SK-N-SH (cell line): ENCODE data around the gene HSFX4. TPM values are rescaled to one million over a fixed set of nuclear protein-coding genes. Genes with fewer than 3 reads are reported as not detected.

Experiments used
- CTCF ChIA-PET: fragments of 300-600, 350-600 bp; formaldehyde crosslinking; extraction: SDS; loops from one replicate; lab custom pipeline; 2021; lab: Yijun Ruan, JAX
- POLR2A ChIA-PET: fragments of 350-600 bp; sonication (Branson Sonifier 250); formaldehyde crosslinking; extraction: SDS; loops from one replicate; lab custom pipeline; 2020; ENCODE audit warnings: antibody characterized with exemption, inconsistent platforms; lab: Yijun Ruan, JAX
- DNase-seq: peaks from one replicate; pipeline ENCODE4 v3.0.0; 2012
- H2AFZ ChIP-seq: fragments of 200-600 bp; sonication (generic); 2 replicates; pipeline ENCODE4 v1.8.1; 2016; ENCODE audit warnings: antibody characterized with exemption, mild to moderate bottlenecking, low read depth
- H3F3A ChIP-seq: fragments of 200-600 bp; sonication (generic); replicated peaks from 2 replicates; pipeline ENCODE3; 2016; ENCODE audit warnings: antibody characterized with exemption, mild to moderate bottlenecking; ENCODE audit not compliant: insufficient read depth
- H3K27ac ChIP-seq, 2 experiments: fragments of 200-500 bp in 1 of 2; fragments of 200-600 bp in 1 of 2; sonication (Bioruptor generic) in 1 of 2; sonication (generic), shearing (Covaris generic) in 1 of 2; 2 replicates each; pipeline versions ENCODE4 v1.5.1 to v1.6.1; 2014 to 2016; ENCODE audit warnings: low read depth in 2 of 2, inconsistent platforms in 1 of 2, low read length in 1 of 2, mild to moderate bottlenecking in 1 of 2, mixed read lengths in 1 of 2
- H3K27me3 ChIP-seq: fragments of 200-600 bp; sonication (generic), shearing (Covaris generic); 2 replicates; pipeline ENCODE4 v1.6.1; 2016; ENCODE audit warnings: mixed run types; ENCODE audit not compliant: insufficient read depth
- H3K36me3 ChIP-seq, 2 experiments: fragments of 200-500 bp in 1 of 2; fragments of 200-600 bp in 1 of 2; sonication (Bioruptor generic) in 1 of 2; sonication (generic) in 1 of 2; replicated peaks in 1 of 2; 2 replicates each; pipeline versions ENCODE3 to v1.5.1; 2014 to 2016; ENCODE audit warnings: low read length in 1 of 2, mild to moderate bottlenecking in 1 of 2; ENCODE audit not compliant: insufficient read depth in 2 of 2, control insufficient read depth in 1 of 2
- H3K4me1 ChIP-seq, 2 experiments: fragments of 200-500 bp in 1 of 2; fragments of 200-600 bp in 1 of 2; sonication (Bioruptor generic) in 1 of 2; sonication (generic), shearing (Covaris generic) in 1 of 2; 2 replicates each; pipeline versions ENCODE4 v1.5.1 to v1.6.1; 2014 to 2016; ENCODE audit warnings: low read depth in 1 of 2, low read length in 1 of 2, mixed run types in 1 of 2; ENCODE audit not compliant: insufficient read depth in 2 of 2, control insufficient read depth in 1 of 2
- H3K4me2 ChIP-seq: fragments of 200-600 bp; sonication (generic), shearing (Covaris generic); 2 replicates; pipeline ENCODE4 v1.6.1; 2017; ENCODE audit warnings: mixed run types
- H3K4me3 ChIP-seq, 2 experiments: fragments of 200-500 bp in 1 of 2; fragments of 200-600 bp in 1 of 2; sonication (Bioruptor generic) in 1 of 2; sonication (generic), shearing (Covaris generic) in 1 of 2; 2 replicates each; pipeline versions ENCODE4 v1.5.1 to v1.8.1; 2014 to 2016; ENCODE audit warnings: low read depth in 2 of 2, inconsistent platforms in 1 of 2, low read length in 1 of 2, mild to moderate bottlenecking in 1 of 2, mixed read lengths in 1 of 2, moderate library complexity in 1 of 2
- H3K79me2 ChIP-seq: fragments of 200-600 bp; sonication (generic); 2 replicates; pipeline ENCODE4 v1.8.1; 2017; ENCODE audit warnings: mild to moderate bottlenecking; ENCODE audit not compliant: insufficient read depth
- H3K9ac ChIP-seq: fragments of 200-600 bp; sonication (generic); 2 replicates; pipeline ENCODE4 v1.6.1; 2017; ENCODE audit warnings: mixed run types
- H3K9me2 ChIP-seq: fragments of 200-600 bp; sonication (generic); 2 replicates; pipeline ENCODE4 v1.6.1; 2017; ENCODE audit warnings: mixed run types
- H3K9me3 ChIP-seq: fragments of 200-600 bp; sonication (generic); 2 replicates; pipeline ENCODE4 v1.6.1; 2017; ENCODE audit warnings: mixed run types, mild to moderate bottlenecking, moderate library complexity
- H4K20me1 ChIP-seq: fragments of 200-600 bp; sonication (generic); 2 replicates; pipeline ENCODE4 v1.6.1; 2017; ENCODE audit warnings: mild to moderate bottlenecking, mixed run types; ENCODE audit not compliant: insufficient read depth
- ELF1 ChIP-seq: IDR thresholded peaks from 2 replicates; pipeline ENCODE4 v1.4.0; 2012
- EP300 ChIP-seq, 2 experiments: IDR thresholded peaks; 2 replicates each; pipeline versions ENCODE4 v1.4.0 to v1.6.1; 2012; ENCODE audit warnings: borderline replicate concordance in 1 of 2, low read depth in 1 of 2, low read length in 1 of 2
- EZH2phosphoT487 ChIP-seq: fragments of 200-600 bp; sonication (generic); IDR thresholded peaks from 2 replicates; pipeline ENCODE4 v1.6.1; 2017; ENCODE audit warnings: low read depth, mixed run types, mild to moderate bottlenecking, antibody characterized with exemption, moderate library complexity, borderline replicate concordance
- FOSL2 ChIP-seq: IDR thresholded peaks from 2 replicates; pipeline ENCODE4 v1.4.0; 2012; ENCODE audit warnings: low read depth, mild to moderate bottlenecking, moderate library complexity, borderline replicate concordance
- IRF3 ChIP-seq: fragments of 150-350 bp; IDR thresholded peaks from 2 replicates; pipeline ENCODE4 v1.6.1; 2016; ENCODE audit warnings: mild to moderate bottlenecking, low read depth, low read length
- JUND ChIP-seq: IDR thresholded peaks from 2 replicates; pipeline ENCODE4 v1.4.0; 2012
- MEF2A ChIP-seq: IDR thresholded peaks from 2 replicates; pipeline ENCODE4 v1.4.0; 2012; ENCODE audit warnings: low read depth, borderline replicate concordance
- MXI1 ChIP-seq: IDR thresholded peaks from 2 replicates; pipeline ENCODE4 v1.6.1; 2012; ENCODE audit warnings: mild to moderate bottlenecking, low read depth, low read length, improper control_type of control experiment
- NFIC ChIP-seq: IDR thresholded peaks from 2 replicates; pipeline ENCODE4 v1.4.0; 2012; ENCODE audit warnings: borderline replicate concordance
- NRF1 ChIP-seq: IDR thresholded peaks from 2 replicates; pipeline ENCODE4 v1.6.1; 2012; ENCODE audit warnings: low read depth, mild to moderate bottlenecking, low read length
- RAD21 ChIP-seq: IDR thresholded peaks from 2 replicates; pipeline ENCODE4 v1.6.1; 2012; ENCODE audit warnings: mild to moderate bottlenecking, low read length
- SMC3 ChIP-seq: IDR thresholded peaks from 2 replicates; pipeline ENCODE4 v1.6.1; 2012; ENCODE audit warnings: low read depth, low read length, improper control_type of control experiment
- TAF1 ChIP-seq: IDR thresholded peaks from 2 replicates; pipeline ENCODE4 v1.6.1; 2012; ENCODE audit warnings: low read depth, mild to moderate bottlenecking, low read length, moderate library complexity, borderline replicate concordance
- TCF12 ChIP-seq: IDR thresholded peaks from 2 replicates; pipeline ENCODE4 v1.4.0; 2012
- USF1 ChIP-seq: IDR thresholded peaks from 2 replicates; pipeline ENCODE4 v1.4.0; 2012; ENCODE audit warnings: low read depth, borderline replicate concordance
- USF2 ChIP-seq: fragments of 150-350 bp; IDR thresholded peaks from 2 replicates; pipeline ENCODE4 v1.6.1; 2017; ENCODE audit warnings: antibody characterized with exemption, low read length, low read depth, borderline replicate concordance
- ZBTB33 ChIP-seq: IDR thresholded peaks from 2 replicates; pipeline ENCODE4 v1.4.0; 2012; ENCODE audit warnings: low read depth, borderline replicate concordance
- WGBS: methylation state at CpG from one replicate; pipeline ENCODE4 v1.1.6; 2017; ENCODE audit warnings: low lambda C conversion rate; 5-methylcytosine and 5-hydroxymethylcytosine counted together
- polyA plus RNA-seq, 3 experiments: library from polyadenylated mRNA; depleted of rRNA; stranded (reverse); fragments of >200 nt; gene quantifications; 2 replicates each; pipeline ENCODE4 v1.2.3, GENCODE V29; 2012

The HSFX4 gene
- polyA plus RNA-seq, 1 of the 3 experiments (the other 2 are of a cell fraction): not detected

- CTCF ChIA-PET: no interaction called here
These were observed 30.8 kb upstream of the HSFX4 start for GRCh38 chrX:149898554-149898953.

More at GRCh38 chrX:149898554-149898953, 30.8 kb upstream of the HSFX4 start:
- no peaks in the 10 kb centered on the region; the same call in 1 of the 2 replicates for H3K9me3 ChIP-seq
- no peaks in the 10 kb centered on the region for H4K20me1 ChIP-seq
- no peak overlapping the region for H3K4me2 ChIP-seq
- H3K27ac ChIP-seq: no peak overlapping the region
- no peaks in the 10 kb centered on the region for H3K79me2 ChIP-seq
- no peak overlapping the region for H3K4me3 ChIP-seq
- WGBS: 3% methylated on average over 1 of the region's 1 CpG
- no peak for TF ChIP-seq JUND
- TF ChIP-seq USF2: no peak
- no peak for TF ChIP-seq TCF12
- TF ChIP-seq ZBTB33: no peak
- TF ChIP-seq EZH2phosphoT487: no peak
- no peak for TF ChIP-seq SMC3
- no peak for TF ChIP-seq NFIC
- TF ChIP-seq RAD21: no peak
- no peak for TF ChIP-seq IRF3
- no peak for TF ChIP-seq MXI1
- TF ChIP-seq USF1: no peak
- TF ChIP-seq TAF1: no peak
- no peak for TF ChIP-seq FOSL2
- no peak for TF ChIP-seq ELF1
- no peak for TF ChIP-seq NRF1
- TF ChIP-seq EP300 (IDR thresholded peaks at IDR 0.05; ENCODE audit: borderline replicate concordance in 1 of 2, low read depth in 1 of 2, low read length in 1 of 2): no peak
- no peak for TF ChIP-seq MEF2A
- no peak for DNase-seq
- H3K4me1 ChIP-seq: no peaks in the 10 kb centered on the region
- no peaks in the 10 kb centered on the region for H3K27me3 ChIP-seq
- no peaks in the 10 kb centered on the region for H3K9me2 ChIP-seq
- H3K9ac ChIP-seq: no peak overlapping the region
- no peaks in the 10 kb centered on the region for H3K36me3 ChIP-seq
- H3F3A ChIP-seq: no peaks in the 10 kb centered on the region
- POLR2A ChIA-PET: no interaction called here
- no peak overlapping the region for H2AFZ ChIP-seq
